ENCODE results near the gene GSTP1.
"Not testable (repeated sequence)": the region's sequence is repeated elsewhere in the genome, so short reads cannot be mapped to it uniquely, and the experiment has no call there.

Gene GSTP1

DNA sequence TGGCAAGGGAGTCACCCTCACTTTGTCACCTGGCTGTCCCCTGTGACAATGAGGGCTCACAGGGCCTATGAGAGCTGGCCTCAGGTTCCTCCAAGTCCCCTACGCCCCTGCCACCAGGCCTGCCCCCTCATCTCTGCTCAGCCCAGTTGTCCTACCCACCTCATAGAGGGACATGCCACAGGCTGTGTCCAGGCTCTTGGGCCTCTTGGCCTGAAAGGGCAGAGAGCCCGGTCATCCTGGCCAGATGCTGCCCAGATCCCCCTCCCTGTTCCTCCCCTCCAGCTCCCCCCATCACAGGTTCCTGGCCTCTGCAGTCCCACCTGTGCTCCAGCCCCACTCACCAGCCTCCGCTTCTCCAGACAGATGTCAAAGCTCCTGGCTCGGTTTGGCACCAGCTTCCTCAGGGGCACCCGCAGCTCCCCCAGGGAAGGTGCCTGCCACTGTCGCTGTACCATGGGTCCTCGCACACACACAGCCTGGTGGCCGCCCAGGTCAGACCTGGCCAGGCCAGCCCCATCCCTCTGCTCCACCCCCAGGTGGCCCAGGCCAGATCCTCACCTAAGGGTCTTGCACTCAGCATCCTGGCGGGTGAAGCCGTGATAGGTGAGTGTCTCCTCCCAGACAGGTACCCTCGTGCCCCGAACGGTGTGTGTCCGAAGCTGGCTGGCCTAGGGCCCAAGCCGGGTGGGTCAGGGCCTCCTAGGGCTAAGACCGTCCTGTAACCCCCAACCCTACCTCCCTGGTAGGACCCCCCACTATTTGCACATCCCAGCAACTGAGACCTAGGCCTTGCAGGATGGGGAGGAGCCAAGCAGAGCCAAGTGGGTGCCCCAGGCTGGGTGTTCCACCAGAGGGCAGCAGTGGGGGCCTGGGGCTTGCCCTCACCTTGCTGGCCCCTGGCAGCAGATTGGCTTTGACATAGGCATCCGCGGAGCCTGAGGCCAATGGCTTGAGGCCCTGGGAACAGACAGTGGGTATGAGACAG lies 31.4 kb downstream of the GSTP1 start:
- no peak for DNase-seq (ENCODE audit: low read depth, low spot score)

DNA sequence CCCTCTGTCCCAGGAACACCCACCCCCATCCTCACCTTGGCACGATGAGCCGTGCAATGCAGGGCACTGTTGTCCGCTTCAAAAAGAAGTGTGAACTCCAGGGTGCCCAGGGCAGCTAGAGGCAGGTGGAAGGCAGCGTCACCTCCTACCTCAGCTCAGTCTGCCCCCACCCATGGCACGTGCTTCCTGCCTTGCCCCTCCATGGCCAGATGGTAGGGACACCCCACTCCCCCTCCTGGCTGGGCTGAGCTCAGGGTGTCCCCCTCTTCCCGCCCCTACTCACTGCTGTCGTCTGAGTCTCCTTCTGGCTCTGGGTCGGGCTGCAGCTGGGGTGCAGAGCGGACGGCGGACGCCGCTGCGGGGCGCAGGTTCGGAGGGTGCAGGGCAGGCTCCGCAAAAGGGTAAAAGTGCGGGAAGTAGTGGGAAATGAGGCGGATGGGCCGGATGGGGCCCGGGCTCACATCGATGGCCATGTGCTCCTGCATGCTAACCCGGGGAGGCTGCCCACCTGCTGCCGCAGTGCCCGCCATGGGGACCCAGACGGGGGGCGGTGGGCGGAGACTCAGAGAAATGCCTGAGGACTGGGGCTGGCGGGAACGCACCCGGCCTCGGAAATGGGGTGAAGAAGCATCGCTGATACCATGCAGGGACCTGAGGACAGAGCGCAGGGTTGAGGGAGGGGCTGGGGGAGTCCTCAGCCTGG lies 32.3 kb downstream of the GSTP1 start:
- no peak for DNase-seq (ENCODE audit: low read depth, low spot score)

DNA sequence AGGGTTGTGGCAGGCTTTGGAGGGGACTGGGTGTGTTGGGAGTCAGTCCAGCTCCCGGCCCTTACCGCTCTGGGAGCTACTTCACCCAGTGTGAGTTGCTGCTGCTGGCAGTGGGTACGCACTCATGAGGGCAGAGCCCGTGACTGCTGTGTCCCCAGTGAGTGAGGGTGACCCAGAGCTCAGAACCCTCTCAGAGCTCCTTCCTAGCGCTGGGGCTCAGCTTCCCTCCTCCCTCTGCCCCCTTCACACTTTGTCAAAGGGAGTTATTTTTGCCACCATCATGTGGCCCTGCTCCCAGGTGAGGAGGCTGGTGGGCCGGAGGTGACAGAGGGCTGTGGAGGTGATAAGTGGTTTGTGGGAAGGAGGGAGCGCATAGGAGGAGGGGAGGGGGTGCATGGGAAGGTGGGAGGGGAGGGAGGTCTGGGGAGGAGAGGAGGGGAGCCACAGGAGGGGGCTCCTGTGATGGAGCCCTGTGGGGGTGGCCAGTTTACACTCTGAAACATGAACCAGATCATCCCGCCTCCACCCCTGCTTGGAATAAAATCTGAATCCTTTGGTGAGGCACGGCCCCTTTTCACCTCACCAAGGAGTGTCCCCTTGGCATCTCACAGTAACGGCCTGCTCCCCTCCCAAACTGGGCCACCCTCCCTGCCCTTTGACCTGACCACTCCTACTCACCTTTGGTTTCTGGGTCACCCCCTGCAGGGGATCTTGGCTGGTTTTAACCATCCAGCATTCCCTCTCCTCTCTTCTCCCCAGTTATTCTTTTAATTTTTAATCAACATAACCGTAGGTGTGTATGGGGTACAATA lies 33.0 kb downstream of the GSTP1 start:
- DNase-seq (ENCODE audit: low read depth, low spot score), result no peak

DNA sequence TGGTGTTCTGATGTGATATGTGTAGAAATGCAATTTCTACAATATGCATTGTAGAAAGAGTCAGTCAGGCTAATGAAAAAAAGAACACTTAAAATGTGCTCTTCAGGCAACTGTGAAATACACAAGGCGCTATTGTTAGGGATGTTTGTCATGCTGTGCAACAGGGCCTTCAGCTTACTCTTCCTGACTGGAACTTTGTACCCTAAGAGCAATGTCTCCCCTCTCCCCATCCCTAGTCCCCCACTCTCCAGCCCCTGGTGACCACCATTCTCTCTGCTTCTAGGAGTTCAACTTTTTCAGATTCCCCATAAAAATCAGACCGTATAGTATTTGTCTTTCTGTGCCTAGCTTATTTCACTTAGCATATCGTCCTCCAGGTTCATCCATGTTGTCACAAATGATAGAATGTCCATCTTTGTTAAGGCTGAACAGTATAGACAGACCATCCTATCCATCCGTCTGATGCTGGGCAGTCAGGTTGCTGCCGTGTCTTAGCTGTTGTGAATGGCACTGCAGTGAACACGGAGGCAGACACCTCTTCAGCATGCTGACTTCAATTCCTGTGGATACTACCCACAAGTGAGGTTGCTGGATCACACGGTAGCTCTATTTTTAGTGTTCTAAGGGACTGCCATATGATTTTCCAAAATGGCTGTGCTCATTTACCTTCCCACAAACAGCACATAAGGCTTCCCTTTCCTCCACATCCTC lies 33.8 kb downstream of the GSTP1 start:
- no peak for DNase-seq (ENCODE audit: low read depth, low spot score)

- DNase-seq (ENCODE audit: low read depth, low spot score), result not testable (repeated sequence)
These were observed 35.5 kb downstream of the GSTP1 start for GRCh38 chr11:67618901-67619659.

DNA sequence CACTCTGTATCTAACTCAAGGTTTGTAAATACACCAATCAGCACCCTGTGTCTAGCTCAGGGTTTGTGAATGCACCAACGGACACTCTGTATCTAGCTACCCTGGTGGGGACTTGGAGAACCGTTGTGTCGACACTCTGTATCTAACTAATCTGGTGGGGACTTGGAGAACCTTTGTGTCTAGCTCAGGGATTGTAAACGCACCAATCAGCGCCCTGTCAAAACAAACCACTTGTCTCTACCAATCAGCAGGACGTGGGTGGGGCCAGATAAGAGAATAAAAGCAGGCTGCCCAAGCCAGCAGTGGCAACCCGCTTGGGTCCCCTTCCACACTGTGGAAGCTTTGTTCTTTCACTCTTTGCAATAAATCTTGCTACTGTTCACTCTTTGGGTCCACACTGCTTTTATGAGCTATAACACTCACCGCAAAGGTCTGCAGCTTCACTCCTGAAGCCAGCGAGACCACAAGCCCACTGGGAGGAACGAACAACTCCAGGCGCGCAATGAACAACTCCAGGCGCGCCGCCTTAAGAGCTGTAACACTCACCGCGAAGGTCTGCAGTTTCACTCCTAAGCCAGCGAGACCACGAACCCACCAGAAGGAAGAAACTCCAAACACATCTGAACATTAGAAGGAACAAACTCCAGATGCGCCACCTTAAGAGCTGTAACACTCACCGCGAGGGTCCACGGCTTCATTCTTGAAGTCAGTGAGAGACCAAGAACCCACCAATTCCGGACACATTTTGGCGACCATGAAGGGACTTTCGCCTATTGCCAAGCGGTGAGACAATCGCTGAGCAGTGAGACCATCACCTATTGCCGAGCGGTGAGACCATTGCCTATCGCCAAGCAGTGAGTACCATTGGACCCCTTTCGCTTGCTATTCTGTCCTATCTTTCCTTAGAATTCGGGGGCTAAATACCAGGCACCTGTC lies 36.3 kb downstream of the GSTP1 start:
- DNase-seq (ENCODE audit: low read depth, low spot score), result not testable (repeated sequence)

DNA sequence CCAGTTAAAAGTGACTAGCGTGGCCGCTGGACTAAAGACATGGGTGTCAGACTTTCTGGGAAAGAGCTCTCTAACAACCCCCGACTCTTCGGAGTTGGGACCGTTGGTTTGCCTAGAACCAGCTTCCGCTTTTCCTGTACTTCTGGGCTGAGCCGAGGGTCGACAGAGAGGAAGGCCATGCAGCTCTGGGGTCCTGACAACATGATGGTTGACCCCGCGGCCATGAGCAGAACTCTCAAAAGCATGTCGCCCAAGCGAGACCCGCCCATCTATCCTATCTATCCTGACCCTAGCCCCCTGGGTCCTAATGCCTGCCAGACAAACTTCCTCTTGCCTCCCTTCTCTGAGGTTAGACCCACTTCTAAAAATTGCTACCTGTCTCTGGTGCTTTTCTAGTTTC lies 37.0 kb downstream of the GSTP1 start:
- not testable (repeated sequence) for DNase-seq (ENCODE audit: low read depth, low spot score)

DNA sequence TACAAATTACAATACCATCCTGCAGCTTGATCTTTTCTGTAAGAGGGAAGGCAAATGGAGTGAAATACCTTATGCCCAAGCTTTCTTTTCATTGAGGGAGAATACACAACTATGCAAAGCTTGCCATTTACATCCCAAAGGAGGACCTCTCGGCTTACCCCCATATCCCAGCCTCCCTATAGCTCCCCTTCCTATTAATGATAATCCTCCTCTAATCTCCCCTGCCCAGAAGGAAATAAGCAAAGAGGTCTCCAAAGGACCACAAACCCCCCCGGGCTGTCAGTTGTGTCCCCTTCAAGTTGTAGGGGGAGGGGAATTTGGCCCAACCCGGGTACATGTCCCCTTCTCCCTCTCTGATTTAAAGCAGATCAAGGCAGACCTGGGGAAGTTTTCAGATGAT lies 38.3 kb downstream of the GSTP1 start:
- DNase-seq (ENCODE audit: low read depth, low spot score), result not testable (repeated sequence)

GRCh38 chr11:67622905-67623304 lies 39.3 kb downstream of the GSTP1 start:
- DNase-seq (ENCODE audit: low read depth, low spot score), result not testable (repeated sequence)

GRCh38 chr11:67623795-67624194 lies 40.2 kb downstream of the GSTP1 start:
- DNase-seq (ENCODE audit: low read depth, low spot score), result not testable (repeated sequence)

- not testable (repeated sequence) for DNase-seq (ENCODE audit: low read depth, low spot score)
These were observed 42.7 kb downstream of the GSTP1 start for GRCh38 chr11:67626131-67626833.

DNA sequence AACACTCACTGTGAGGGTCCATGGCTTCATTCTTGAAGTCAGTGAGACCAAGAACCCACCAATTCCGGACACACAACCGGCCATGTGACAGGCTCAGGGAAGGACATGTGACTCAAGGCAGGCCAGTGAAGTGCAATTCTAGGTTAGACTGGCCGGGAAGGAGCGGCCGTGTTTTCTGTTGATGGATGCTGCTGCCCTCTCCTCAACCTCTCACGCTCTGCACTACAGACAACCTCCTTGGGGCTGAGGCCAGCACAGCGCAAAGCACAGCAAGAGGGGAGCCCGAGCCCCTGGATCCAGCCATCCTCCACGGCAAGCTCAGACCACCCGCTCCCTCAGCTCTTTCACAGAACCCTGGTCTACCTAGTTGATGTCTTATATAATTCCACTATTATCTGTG lies 43.4 kb downstream of the GSTP1 start:
- no peak for DNase-seq (ENCODE audit: low read depth, low spot score)

- DNase-seq (ENCODE audit: low read depth, low spot score), result no peak
These were observed 43.8 kb downstream of the GSTP1 start for GRCh38 chr11:67627441-67627811.

DNA sequence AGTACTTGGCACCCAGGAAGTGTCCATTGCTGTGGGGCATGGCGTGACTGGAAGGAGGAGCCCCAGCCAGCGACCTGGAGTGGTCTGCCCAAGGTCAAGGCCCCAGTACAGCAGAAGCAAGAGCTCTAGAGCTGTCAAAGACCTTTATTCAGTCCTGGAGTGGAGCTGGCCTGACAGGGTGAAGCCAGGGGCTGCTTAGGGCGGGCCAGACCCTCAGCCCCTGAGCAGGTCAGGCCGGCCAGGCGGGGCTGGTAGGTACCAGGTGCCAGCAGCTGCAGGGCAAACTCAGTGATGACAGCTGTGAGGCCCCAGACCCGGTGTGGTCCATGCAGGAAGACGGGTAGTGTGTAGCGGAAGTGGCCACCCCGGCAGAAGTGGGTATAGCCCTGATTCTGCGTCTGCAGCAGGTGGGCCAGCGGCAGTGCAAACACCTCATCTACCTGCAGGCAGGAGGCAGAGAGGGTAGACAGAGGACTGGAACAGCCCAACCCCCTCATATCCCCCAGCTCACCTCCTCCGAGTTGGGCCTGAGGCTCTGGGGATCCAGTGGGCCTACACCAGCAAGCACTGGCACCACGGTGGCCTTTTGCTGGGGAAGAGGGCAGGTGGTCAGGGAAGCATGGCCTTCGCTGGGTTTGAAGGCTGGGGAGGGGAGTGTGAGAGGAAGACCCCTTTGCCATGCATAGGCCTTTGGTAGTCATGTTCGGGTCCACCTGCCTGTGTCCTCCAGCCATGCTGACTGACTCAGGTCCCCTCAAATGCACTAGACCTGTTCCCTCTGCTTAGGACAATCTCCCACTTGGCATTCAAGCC lies 44.4 kb downstream of the GSTP1 start:
- no peak for DNase-seq (ENCODE audit: low read depth, low spot score)

DNA sequence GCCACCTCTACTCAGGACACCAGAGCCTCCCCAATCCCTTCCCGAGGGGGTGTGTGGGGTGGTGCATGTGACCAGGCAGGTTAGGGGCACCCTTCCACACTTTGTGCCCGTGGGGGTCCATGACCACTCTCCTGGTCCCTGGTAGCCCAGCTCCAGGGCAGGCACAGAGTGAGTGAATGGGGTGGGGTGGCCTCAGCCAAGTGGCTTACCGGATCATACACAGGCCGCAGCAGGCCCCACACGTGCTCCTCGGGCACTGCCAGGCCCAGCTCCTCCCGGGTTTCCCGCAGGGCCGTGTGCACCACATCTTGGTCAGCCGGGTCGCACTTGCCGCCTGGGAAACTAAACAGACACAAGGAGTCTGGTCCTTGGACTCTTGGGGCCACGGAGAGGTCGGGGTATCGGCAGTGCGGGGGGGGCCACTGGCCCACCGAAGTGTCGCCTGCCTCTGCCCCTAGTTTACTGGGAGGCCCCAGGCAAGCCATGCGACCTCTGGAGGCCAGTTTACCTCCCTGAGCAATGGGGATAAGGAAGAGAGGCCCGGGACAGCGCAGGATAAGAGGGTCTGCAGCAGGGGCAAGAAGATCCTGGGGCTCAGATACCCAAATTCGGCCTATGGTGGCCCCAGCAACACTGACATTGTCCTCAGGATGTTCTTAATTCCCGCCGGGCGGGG lies 45.2 kb downstream of the GSTP1 start:
- DNase-seq (ENCODE audit: low read depth, low spot score), result no peak

DNA sequence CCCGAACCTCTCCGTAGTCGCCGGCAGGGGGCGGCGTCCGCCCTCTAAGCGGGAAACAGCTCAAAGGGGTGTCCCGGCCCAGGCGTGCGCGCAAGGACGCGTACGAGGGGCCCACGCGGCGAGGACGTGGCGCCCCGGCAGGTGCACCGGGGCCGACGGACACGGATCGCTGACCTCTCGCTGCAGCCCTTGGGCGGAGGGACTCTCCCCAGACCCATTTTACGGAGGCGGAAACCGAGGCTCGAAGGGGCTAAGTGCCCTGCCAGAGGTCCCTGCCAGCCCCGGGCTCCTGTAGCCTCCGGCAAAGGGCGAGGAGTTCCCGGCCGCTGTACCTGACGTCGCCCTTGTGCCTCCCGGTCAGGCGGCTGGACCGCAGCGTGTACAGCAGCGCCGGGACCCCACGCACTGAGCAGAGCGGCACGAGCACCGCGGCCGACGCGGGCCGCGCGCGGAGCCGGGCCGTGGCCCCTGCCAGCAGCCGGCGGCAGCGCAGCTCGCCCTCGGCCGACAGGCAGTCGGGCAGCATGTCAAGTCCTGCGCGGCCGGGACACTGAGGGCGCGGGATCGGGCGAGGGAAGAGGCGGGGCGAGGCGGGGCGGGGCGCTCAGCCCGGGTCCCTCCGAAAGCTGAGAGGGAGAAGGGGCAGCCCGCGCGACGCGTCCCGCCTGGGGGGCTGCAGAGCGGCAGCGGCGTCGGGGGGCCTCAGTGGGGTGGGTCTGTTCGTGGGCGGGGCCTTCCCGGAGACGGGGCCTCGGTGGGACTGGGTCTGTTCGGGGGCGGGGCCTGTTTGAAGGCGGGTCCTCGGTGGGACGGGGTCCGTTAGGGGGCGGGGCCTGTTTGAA lies 46.0 kb downstream of the GSTP1 start, which contains the start of gene NUDT8:
NUDT8 (minus strand) TSS at position 552 of the 842 bp plus-strand sequence; CDS start at position 526, 26 bp downstream.
- no peak for DNase-seq (ENCODE audit: low read depth, low spot score)

Data from brain pericyte (primary cell).